B cell (primary cell): ENCODE measurements around the gene HCFC1.

Experiments
- EZH2 ChIP-seq: IDR thresholded peaks from 2 replicates; pipeline ENCODE4 v1.6.1; 2012; ENCODE audit warnings: borderline replicate concordance, low read depth, mild to moderate bottlenecking, moderate library complexity, low read length; ENCODE audit not compliant: insufficient read depth, poor library complexity, severe bottlenecking
- TF ChIP-seq, protein P1 (sequence below): fragments of 200-600 bp; IDR thresholded peaks from one replicate; pipeline ENCODE4 v1.8.0; 2022; ENCODE audit warnings: antibody characterized with exemption, mild to moderate bottlenecking

DNA sequence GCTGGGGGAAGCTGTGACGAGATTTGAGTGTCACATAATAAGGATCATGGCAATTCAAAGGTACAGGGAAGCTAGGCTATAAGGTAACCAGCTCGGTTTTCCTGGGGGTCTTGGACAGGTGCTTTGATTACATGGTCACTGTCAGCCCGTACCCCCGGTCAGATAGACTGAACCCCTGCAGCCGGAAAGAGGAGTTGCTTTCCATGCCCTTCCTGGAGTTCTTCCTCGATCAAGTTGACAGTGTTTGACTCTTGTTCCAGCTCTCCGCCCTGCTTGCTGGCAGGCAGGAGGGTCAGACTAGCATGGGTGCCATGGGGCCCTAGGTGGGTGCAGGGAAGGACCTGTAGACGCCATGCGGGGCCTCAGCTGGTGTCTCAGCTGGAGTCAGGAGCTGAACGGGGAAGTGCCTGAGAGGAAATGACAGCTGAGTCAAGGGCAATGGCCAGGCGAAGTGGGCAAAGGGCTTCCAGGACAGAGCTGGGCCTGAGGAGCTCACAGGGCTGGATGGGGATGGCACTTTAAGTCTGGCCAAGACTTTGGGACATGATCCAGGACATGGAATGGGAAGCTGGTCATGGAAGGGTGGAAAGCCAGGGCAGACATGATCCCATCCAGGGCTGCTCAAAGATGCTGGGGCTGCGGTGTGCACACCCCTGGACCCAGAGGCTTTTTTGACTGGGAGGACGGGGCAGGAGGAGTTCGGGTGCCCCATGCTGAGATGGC is 2.5 kb upstream of the HCFC1 start:
- TF ChIP-seq, protein P1, sequence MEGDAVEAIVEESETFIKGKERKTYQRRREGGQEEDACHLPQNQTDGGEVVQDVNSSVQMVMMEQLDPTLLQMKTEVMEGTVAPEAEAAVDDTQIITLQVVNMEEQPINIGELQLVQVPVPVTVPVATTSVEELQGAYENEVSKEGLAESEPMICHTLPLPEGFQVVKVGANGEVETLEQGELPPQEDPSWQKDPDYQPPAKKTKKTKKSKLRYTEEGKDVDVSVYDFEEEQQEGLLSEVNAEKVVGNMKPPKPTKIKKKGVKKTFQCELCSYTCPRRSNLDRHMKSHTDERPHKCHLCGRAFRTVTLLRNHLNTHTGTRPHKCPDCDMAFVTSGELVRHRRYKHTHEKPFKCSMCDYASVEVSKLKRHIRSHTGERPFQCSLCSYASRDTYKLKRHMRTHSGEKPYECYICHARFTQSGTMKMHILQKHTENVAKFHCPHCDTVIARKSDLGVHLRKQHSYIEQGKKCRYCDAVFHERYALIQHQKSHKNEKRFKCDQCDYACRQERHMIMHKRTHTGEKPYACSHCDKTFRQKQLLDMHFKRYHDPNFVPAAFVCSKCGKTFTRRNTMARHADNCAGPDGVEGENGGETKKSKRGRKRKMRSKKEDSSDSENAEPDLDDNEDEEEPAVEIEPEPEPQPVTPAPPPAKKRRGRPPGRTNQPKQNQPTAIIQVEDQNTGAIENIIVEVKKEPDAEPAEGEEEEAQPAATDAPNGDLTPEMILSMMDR, result no peak
- TF ChIP-seq EZH2, result no peak
